Osteoblast (primary cell): ENCODE data around the gene KLF15. TPM values are rescaled to one million over a fixed set of nuclear protein-coding genes. Genes with fewer than 3 reads are reported as not detected.
A peak's percentile ranks its signal among the peaks of the same experiment; 100 is the strongest.

Experiments used
- DNase-seq: peaks from one replicate; pipeline ENCODE4 v3.0.0; 2011; ENCODE audit warnings: low spot score, mixed read lengths; ENCODE audit not compliant: insufficient read length; ENCODE audit errors: missing footprints
- H2AFZ ChIP-seq: 2 replicates; pipeline ENCODE4 v1.6.0; 2011; ENCODE audit warnings: mild to moderate bottlenecking, low read length
- H3K27ac ChIP-seq: 2 replicates; pipeline ENCODE4 v1.5.1; 2011; ENCODE audit warnings: mild to moderate bottlenecking, low read depth, low read length, moderate library complexity
- H3K27me3 ChIP-seq: 2 replicates; pipeline ENCODE4 v1.6.0; 2012; ENCODE audit warnings: mild to moderate bottlenecking, control low read depth, inconsistent platforms, low read length, moderate library complexity; ENCODE audit not compliant: insufficient read depth
- H3K36me3 ChIP-seq: 2 replicates; pipeline ENCODE4 v1.5.1; 2011; ENCODE audit warnings: mild to moderate bottlenecking, low read length, control low read depth, moderate library complexity; ENCODE audit not compliant: insufficient read depth
- H3K4me1 ChIP-seq: 2 replicates; pipeline ENCODE4 v1.5.1; 2011; ENCODE audit warnings: mild to moderate bottlenecking, low read length, control low read depth, moderate library complexity; ENCODE audit not compliant: insufficient read depth
- H3K4me2 ChIP-seq: 2 replicates; pipeline ENCODE4 v1.6.0; 2011; ENCODE audit warnings: mild to moderate bottlenecking, low read length; ENCODE audit not compliant: insufficient read depth
- H3K4me3 ChIP-seq: fragments of 200-600 bp; sonication (generic); 3 replicates; pipeline ENCODE4 v1.5.1; 2012; ENCODE audit warnings: mild to moderate bottlenecking, low read length, inconsistent platforms; ENCODE audit not compliant: insufficient read depth
- H3K79me2 ChIP-seq: 2 replicates; pipeline ENCODE4 v1.6.0; 2012; ENCODE audit warnings: mild to moderate bottlenecking, low read length, control low read depth, inconsistent platforms; ENCODE audit not compliant: insufficient read depth
- H3K9me3 ChIP-seq: 2 replicates; pipeline ENCODE4 v1.5.1; 2011; ENCODE audit warnings: low read depth, low read length, control low read depth
- H4K20me1 ChIP-seq: 2 replicates; pipeline ENCODE4 v1.6.0; 2012; ENCODE audit warnings: mild to moderate bottlenecking, low read length, control low read depth; ENCODE audit not compliant: insufficient read depth
- CTCF ChIP-seq: IDR thresholded peaks from 2 replicates; pipeline ENCODE4 v1.5.1; 2011; ENCODE audit warnings: mild to moderate bottlenecking, low read depth, low read length, moderate library complexity; ENCODE audit errors: extremely low read depth
- total RNA-seq: library from RNA; depleted of rRNA; stranded (reverse); fragments of >200 nt; gene quantifications from 2 replicates; pipeline ENCODE4 v1.2.3, GENCODE V29; 2012

Gene KLF15
- total RNA-seq, 1 donor = 4.3 TPM

DNA sequence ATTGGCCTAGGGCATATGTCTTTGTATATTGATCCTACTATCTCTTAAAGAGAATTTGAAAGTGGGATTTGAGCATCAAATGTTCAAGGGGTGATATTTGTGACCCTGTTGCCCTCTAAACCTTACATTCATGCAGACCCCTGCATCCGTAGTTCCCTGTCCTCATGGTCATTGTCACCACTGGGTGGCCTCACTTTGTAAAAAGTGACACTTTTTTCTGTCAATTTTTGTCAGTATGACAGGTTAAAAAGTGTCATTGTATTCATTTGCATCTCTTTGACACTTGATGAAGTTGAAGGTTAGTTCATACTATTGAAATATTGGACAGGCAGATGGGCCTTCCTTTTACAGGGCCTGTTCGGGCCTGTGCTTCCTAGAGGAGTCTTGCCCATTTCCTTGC is 12.3 kb upstream of the KLF15 start:
- Histone ChIP-seq H3K27me3 (no peaks in the 10 kb centered on the region), H3K4me3 (no peak overlapping the region), H3K36me3 (no peaks in the 10 kb centered on the region), H3K9me3 (no peaks in the 10 kb centered on the region), H2AFZ (no peak overlapping the region), H3K27ac (no peak overlapping the region), H4K20me1 (no peaks in the 10 kb centered on the region), H3K79me2 (no peaks in the 10 kb centered on the region), H3K4me2 (no peak overlapping the region), H3K4me1 (no peaks in the 10 kb centered on the region)
- peak; percentile 47 for DNase-seq
- no peak for TF ChIP-seq CTCF

DNA sequence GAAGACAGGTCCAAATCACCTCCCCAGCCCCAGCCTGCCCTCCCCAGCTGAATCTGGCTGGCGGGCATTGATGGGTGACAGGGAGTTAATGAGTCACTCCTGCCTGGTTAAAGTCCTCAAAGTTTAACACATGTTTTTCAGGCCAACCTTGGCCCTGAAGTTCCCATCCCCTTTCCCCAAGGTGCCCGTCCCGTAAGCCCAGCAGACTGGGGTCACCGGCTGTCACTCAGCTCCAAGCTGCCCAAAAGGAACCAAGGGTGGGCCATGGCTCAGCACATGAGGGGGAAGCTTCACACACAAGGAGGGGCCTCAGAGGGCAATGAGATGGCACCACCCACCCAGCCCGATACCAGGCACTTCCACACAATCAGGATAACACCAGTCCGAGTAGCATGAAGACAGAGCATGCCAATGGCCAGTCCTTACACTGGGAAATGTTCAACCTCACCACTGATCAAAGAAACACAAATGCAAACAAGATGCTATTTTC is 10.2 kb upstream of the KLF15 start:
- Histone ChIP-seq H3K27me3 (peaks cover 10% of the 10 kb centered on the region), H2AFZ (no peak overlapping the region), H3K4me2 (no peak overlapping the region), H3K9me3 (no peaks in the 10 kb centered on the region), H3K79me2 (no peaks in the 10 kb centered on the region), H3K27ac (no peak overlapping the region), H3K4me3 (no peak overlapping the region), H4K20me1 (no peaks in the 10 kb centered on the region), H3K36me3 (no peaks in the 10 kb centered on the region), H3K4me1 (no peaks in the 10 kb centered on the region)
- no peak for DNase-seq
- TF ChIP-seq CTCF = no peak

- Histone ChIP-seq H3K27me3 (peaks cover 18% of the 10 kb centered on the region), H2AFZ (no peak overlapping the region), H3K9me3 (no peaks in the 10 kb centered on the region), H3K79me2 (no peaks in the 10 kb centered on the region), H3K4me3 (no peak overlapping the region), H3K27ac (no peak overlapping the region), H3K4me1 (no peaks in the 10 kb centered on the region), H4K20me1 (no peaks in the 10 kb centered on the region), H3K4me2 (no peak overlapping the region), H3K36me3 (no peaks in the 10 kb centered on the region)
- TF ChIP-seq CTCF = no peak
- peak; percentile 66 for DNase-seq
Measured at GRCh38 chr3:126365351-126366277, 8.4 kb upstream of the KLF15 start.

DNA sequence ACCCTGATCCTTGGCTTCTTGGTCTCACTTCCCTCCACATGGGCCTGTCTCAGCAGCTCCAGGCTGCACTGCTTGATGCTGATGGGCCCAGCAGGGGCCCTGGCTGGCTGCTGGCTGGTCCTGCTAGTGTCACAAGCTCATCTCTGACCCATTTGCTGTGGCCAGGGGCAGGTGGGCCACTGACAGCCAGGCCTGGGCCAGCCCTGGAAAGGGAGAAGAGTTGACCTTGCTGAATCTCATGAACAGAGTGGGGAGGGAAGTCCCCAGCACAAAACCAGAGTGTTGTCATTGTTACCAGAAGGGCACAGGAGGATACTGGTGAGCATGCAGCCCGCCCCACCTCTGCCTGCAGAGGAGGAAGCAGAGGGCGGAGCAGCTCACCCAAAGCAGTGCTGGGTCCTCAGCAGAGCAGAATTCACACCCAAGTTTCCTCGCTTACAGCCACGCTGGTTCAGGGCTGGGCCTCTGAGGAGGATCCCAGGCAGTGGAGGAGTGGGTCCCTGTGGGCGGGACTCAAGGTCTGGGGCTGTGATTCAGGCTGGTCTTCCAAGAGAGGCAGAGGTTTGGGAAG is 7.6 kb upstream of the KLF15 start:
- peaks cover under 1% of the 10 kb centered on the region for H3K9me3 ChIP-seq
- H3K79me2 ChIP-seq = no peaks in the 10 kb centered on the region
- TF ChIP-seq CTCF = no peak
- no peaks in the 10 kb centered on the region for H4K20me1 ChIP-seq
- H3K36me3 ChIP-seq = no peaks in the 10 kb centered on the region
- H2AFZ ChIP-seq = no peak overlapping the region
- H3K27me3 ChIP-seq = peaks cover 22% of the 10 kb centered on the region
- peak; percentile 23 for DNase-seq
- no peak overlapping the region for H3K4me3 ChIP-seq
- no peak overlapping the region for H3K4me2 ChIP-seq
- H3K27ac ChIP-seq = no peak overlapping the region
- H3K4me1 ChIP-seq = no peaks in the 10 kb centered on the region
